Large intestine (tissue), 3 donors: ENCODE results near the gene MEIKIN. TPM values are rescaled to one million over a fixed set of nuclear protein-coding genes. Genes with fewer than 3 reads are reported as not detected.

Source experiments
- DNase-seq, 2 donors: peaks; one replicate each; pipeline versions ENCODE4 v3.0.0 to v3.0.0-alpha.2; 2013
- H3K27ac ChIP-seq: one replicate; pipeline ENCODE4 v1.5.1; 2013; ENCODE audit warnings: low read length
- H3K27me3 ChIP-seq: 2 replicates; pipeline ENCODE4 v1.6.1; 2013; ENCODE audit warnings: low read length; ENCODE audit not compliant: control insufficient read depth, insufficient read depth
- H3K36me3 ChIP-seq: 2 replicates; pipeline ENCODE4 v1.6.1; 2013; ENCODE audit warnings: low read length; ENCODE audit not compliant: control insufficient read depth, insufficient read depth
- H3K4me1 ChIP-seq: one replicate; pipeline ENCODE4 v1.6.1; 2013; ENCODE audit warnings: low read length; ENCODE audit not compliant: control insufficient read depth, insufficient read depth
- H3K4me3 ChIP-seq: one replicate; pipeline ENCODE4 v1.5.1; 2013; ENCODE audit warnings: low read length
- H3K9me3 ChIP-seq: one replicate; pipeline ENCODE4 v1.6.1; 2013; ENCODE audit warnings: mild to moderate bottlenecking, low read depth, low read length, moderate library complexity; ENCODE audit not compliant: control insufficient read depth
- WGBS: methylation state at CpG from one replicate; pipeline ENCODE4 v1.1.5; 2013; ENCODE audit warnings: low lambda C conversion rate; ENCODE audit not compliant: insufficient coverage; 5-methylcytosine and 5-hydroxymethylcytosine counted together
- polyA plus RNA-seq: library from polyadenylated mRNA; unstranded; fragments of 120-200 nt; gene quantifications from one replicate; pipeline ENCODE4 v1.2.1, GENCODE V29; 2013

Gene MEIKIN
- polyA plus RNA-seq, 1 donor = not detected

- Histone ChIP-seq H3K36me3 (no peaks in the 10 kb centered on the region), H3K4me1 (no peaks in the 10 kb centered on the region), H3K27ac (no peak overlapping the region), H3K9me3 (no peaks in the 10 kb centered on the region), H3K4me3 (no peak overlapping the region), H3K27me3 (no peaks in the 10 kb centered on the region)
- no CpG with 5 or more reads among the region's 2 CpGs for WGBS
- peak; percentile 69 to 77 for DNase-seq
Measured at GRCh38 chr5:131814990-131815389, 130.5 kb downstream of the MEIKIN start.

- no peaks in the 10 kb centered on the region for H3K9me3 ChIP-seq
- no CpG with 5 or more reads among the region's 4 CpGs for WGBS
- no peaks in the 10 kb centered on the region for H3K27me3 ChIP-seq
- no peak overlapping the region for H3K27ac ChIP-seq
- DNase-seq = peak in 1 of 2 donors; percentile 16
- no peak overlapping the region for H3K4me3 ChIP-seq
- H3K4me1 ChIP-seq = no peaks in the 10 kb centered on the region
- no peaks in the 10 kb centered on the region for H3K36me3 ChIP-seq
Measured at GRCh38 chr5:131812371-131813160, 132.9 kb downstream of the MEIKIN start.

- no peaks in the 10 kb centered on the region for H3K27me3 ChIP-seq
- H3K4me3 ChIP-seq = no peak overlapping the region
- H3K27ac ChIP-seq = no peak overlapping the region
- no peaks in the 10 kb centered on the region for H3K36me3 ChIP-seq
- whole genome bisulfite sequencing = no CpG with 5 or more reads among the region's 3 CpGs
- H3K9me3 ChIP-seq = no peaks in the 10 kb centered on the region
- DNase-seq = no peak
- H3K4me1 ChIP-seq = no peaks in the 10 kb centered on the region
Measured at GRCh38 chr5:131810510-131811249, 134.8 kb downstream of the MEIKIN start.

- H3K36me3 ChIP-seq = no peaks in the 10 kb centered on the region
- no CpG with 5 or more reads among the region's 79 CpGs for WGBS
- no peaks in the 10 kb centered on the region for H3K9me3 ChIP-seq
- H3K4me1 ChIP-seq = peaks cover 10% of the 10 kb centered on the region
- peak; percentile 97 to 99 for DNase-seq
- peak within 1 kb of the TSS; percentile 99 for H3K27ac ChIP-seq
- no peaks in the 10 kb centered on the region for H3K27me3 ChIP-seq
- peak within 1 kb of the TSS; percentile 97 for H3K4me3 ChIP-seq
Measured at GRCh38 chr5:131796793-131797693, 148.4 kb downstream of the MEIKIN start, which contains the start of gene FNIP1. TSS of gene FNIP1 (minus strand) at chr5:131797017. CDS start at chr5:131796921, 96 bp downstream.

- no peaks in the 10 kb centered on the region for H3K9me3 ChIP-seq
- H3K27me3 ChIP-seq = no peaks in the 10 kb centered on the region
- H3K36me3 ChIP-seq = no peaks in the 10 kb centered on the region
- WGBS = 6% methylated on average over 4 of the region's 56 CpGs
- H3K4me1 ChIP-seq = peaks cover 10% of the 10 kb centered on the region
- peak; percentile 50 to 75 for DNase-seq
- H3K27ac ChIP-seq = peak overlapping the region; percentile 99
- H3K4me3 ChIP-seq = peak overlapping the region; percentile 97
Measured at GRCh38 chr5:131795879-131796792, 149.3 kb downstream of the MEIKIN start.

- H3K4me1 ChIP-seq = peaks cover 10% of the 10 kb centered on the region
- no peak overlapping the region for H3K27ac ChIP-seq
- DNase-seq = peak in 1 of 2 donors; percentile 42
- WGBS = 14% methylated on average over 1 of the region's 6 CpGs
- peak overlapping the region; percentile 97 for H3K4me3 ChIP-seq
- no peaks in the 10 kb centered on the region for H3K9me3 ChIP-seq
- H3K27me3 ChIP-seq = no peaks in the 10 kb centered on the region
- no peaks in the 10 kb centered on the region for H3K36me3 ChIP-seq
Measured at GRCh38 chr5:131795228-131795627, 150.2 kb downstream of the MEIKIN start.

GRCh38 chr5:131794586-131794985, 150.9 kb downstream of the MEIKIN start:
- Histone ChIP-seq H3K4me1 (peaks cover 10% of the 10 kb centered on the region), H3K4me3 (peak overlapping the region; percentile 97), H3K9me3 (no peaks in the 10 kb centered on the region), H3K27ac (no peak overlapping the region), H3K27me3 (no peaks in the 10 kb centered on the region), H3K36me3 (no peaks in the 10 kb centered on the region)
- 100% methylated on average over 1 of the region's 4 CpGs for WGBS
- no peak for DNase-seq

- peaks cover 9% of the 10 kb centered on the region for H3K4me1 ChIP-seq
Measured at GRCh38 chr5:131792896-131793295, 152.6 kb downstream of the MEIKIN start.

GRCh38 chr5:131791866-131792265, 153.6 kb downstream of the MEIKIN start:
- H3K27ac ChIP-seq = no peak overlapping the region
- H3K9me3 ChIP-seq = no peaks in the 10 kb centered on the region
- no peak for DNase-seq
- no CpG with 5 or more reads among the region's 6 CpGs for WGBS
- H3K36me3 ChIP-seq = no peaks in the 10 kb centered on the region
- no peak overlapping the region for H3K4me3 ChIP-seq
- peaks cover 4% of the 10 kb centered on the region for H3K4me1 ChIP-seq
- no peaks in the 10 kb centered on the region for H3K27me3 ChIP-seq

More at GRCh38 chr5:131792896-131793295, 152.6 kb downstream of the MEIKIN start:
- WGBS = no CpG with 5 or more reads among the region's 2 CpGs
- Histone ChIP-seq H3K27me3 (no peaks in the 10 kb centered on the region), H3K36me3 (no peaks in the 10 kb centered on the region), H3K27ac (no peak overlapping the region), H3K4me3 (no peak overlapping the region), H3K9me3 (no peaks in the 10 kb centered on the region)
- no peak for DNase-seq
